SK-N-MC (cell line): Measurements from ENCODE around the gene AIF1L.

Source experiments
- EZH2 ChIP-seq: fragments of 200-600 bp; sonication (generic); IDR thresholded peaks from one replicate; pipeline ENCODE4 v1.6.1; 2017; ENCODE audit warnings: antibody characterized with exemption
- POLR2AphosphoS5 ChIP-seq: IDR thresholded peaks from 2 replicates; pipeline ENCODE4 v1.6.1; 2012; ENCODE audit warnings: mild to moderate bottlenecking, low read depth, low read length, borderline replicate concordance

DNA sequence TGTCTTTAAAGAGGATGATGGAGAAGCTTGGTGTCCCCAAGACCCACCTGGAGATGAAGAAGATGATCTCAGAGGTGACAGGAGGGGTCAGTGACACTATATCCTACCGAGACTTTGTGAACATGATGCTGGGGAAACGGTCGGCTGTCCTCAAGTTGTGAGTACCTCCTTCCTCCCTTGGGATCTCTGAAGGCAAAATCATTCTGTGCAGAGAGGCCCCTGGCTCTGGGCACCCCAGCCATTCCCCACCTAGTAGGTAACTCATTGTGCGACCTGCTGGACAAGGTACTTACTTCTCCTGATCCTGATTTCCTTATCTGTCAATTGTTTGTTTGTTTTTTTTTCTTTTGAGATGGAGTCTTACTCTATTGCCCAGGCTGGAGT, 21.4 kb downstream of the AIF1L start:
- TF ChIP-seq POLR2AphosphoS5, result no peak
- TF ChIP-seq EZH2, result no peak
